ENCODE results near the gene CDC42BPA.

The CDC42BPA gene

GRCh38 chr1:226995365-226996332 is 322.6 kb downstream of the CDC42BPA start:
- DNase-seq (ENCODE audit: low read depth, low spot score), result no peak

- DNase-seq (ENCODE audit: low read depth, low spot score), result no peak
These were observed 323.5 kb downstream of the CDC42BPA start for GRCh38 chr1:226994586-226995364.

GRCh38 chr1:226993814-226994585 is 324.3 kb downstream of the CDC42BPA start:
- no peak for DNase-seq (ENCODE audit: low read depth, low spot score)

- DNase-seq (ENCODE audit: low read depth, low spot score), result no peak
These were observed 326.4 kb downstream of the CDC42BPA start for GRCh38 chr1:226991920-226992319.

- DNase-seq (ENCODE audit: low read depth, low spot score), result peak; percentile 31
These were observed 328.1 kb downstream of the CDC42BPA start for GRCh38 chr1:226990133-226990716.

- no peak for DNase-seq (ENCODE audit: low read depth, low spot score)
These were observed 329.0 kb downstream of the CDC42BPA start for GRCh38 chr1:226989085-226989920.

GRCh38 chr1:226988334-226988666 is 330.0 kb downstream of the CDC42BPA start:
- DNase-seq (ENCODE audit: low read depth, low spot score), result no peak

- no peak for DNase-seq (ENCODE audit: low read depth, low spot score)
These were observed 330.5 kb downstream of the CDC42BPA start for GRCh38 chr1:226987623-226988333.

GRCh38 chr1:226987179-226987536 is 331.1 kb downstream of the CDC42BPA start:
- DNase-seq (ENCODE audit: low read depth, low spot score), result no peak

GRCh38 chr1:226986496-226987178 is 331.7 kb downstream of the CDC42BPA start:
- DNase-seq (ENCODE audit: low read depth, low spot score), result no peak

GRCh38 chr1:226985839-226986463 is 332.3 kb downstream of the CDC42BPA start:
- no peak for DNase-seq (ENCODE audit: low read depth, low spot score)

- DNase-seq (ENCODE audit: low read depth, low spot score), result no peak
These were observed 333.0 kb downstream of the CDC42BPA start for GRCh38 chr1:226985239-226985838.

GRCh38 chr1:226984521-226985238 is 333.6 kb downstream of the CDC42BPA start:
- no peak for DNase-seq (ENCODE audit: low read depth, low spot score)

- DNase-seq (ENCODE audit: low read depth, low spot score), result no peak
These were observed 334.3 kb downstream of the CDC42BPA start for GRCh38 chr1:226983992-226984364.

- DNase-seq (ENCODE audit: low read depth, low spot score), result no peak
These were observed 334.9 kb downstream of the CDC42BPA start for GRCh38 chr1:226983247-226983991.

GRCh38 chr1:226982451-226983177 is 335.7 kb downstream of the CDC42BPA start:
- DNase-seq (ENCODE audit: low read depth, low spot score), result no peak

- no peak for DNase-seq (ENCODE audit: low read depth, low spot score)
These were observed 336.5 kb downstream of the CDC42BPA start for GRCh38 chr1:226981838-226982237.

Data from activated CD4-positive, CD25-positive, alpha-beta regulatory T cell treated with anti-CD3 and anti-CD28 coated beads, Interleukin-2, amount 50 U/mL, for 16 hours (primary cell).